H1 (cell line): ENCODE measurements around the gene MOB3B. TPM values are rescaled to one million over a fixed set of nuclear protein-coding genes. Genes with fewer than 3 reads are reported as not detected.

ENCODE experiments used
- CTCF ChIA-PET: fragments of 300-600 bp; sonication (Branson Sonifier 250); formaldehyde crosslinking; loops from one replicate; lab custom pipeline; 2021; ENCODE audit not compliant: partially characterized antibody; lab: Charles Lee
- POLR2A ChIA-PET: fragments of 300-600 bp; sonication (Branson Sonifier 250); formaldehyde crosslinking; loops from one replicate; lab custom pipeline; 2021; ENCODE audit warnings: inconsistent platforms; ENCODE audit not compliant: partially characterized antibody; lab: Charles Lee
- DNase-seq, 2 experiments: peaks; one replicate each; pipeline versions ENCODE4 v3.0.0 to v3.0.0-alpha.2; 2010 to 2022; ENCODE audit warnings: low spot score in 2 of 2, low read depth in 1 of 2, mixed read lengths in 1 of 2
- FAIRE-seq: peaks from 2 replicates; lab custom pipeline; 2011; peaks lifted over from hg19 to GRCh38; lab: Jason Lieb, UNC
- H2AFZ ChIP-seq: 2 replicates; pipeline ENCODE4 v1.8.1; 2012; ENCODE audit warnings: low read length, inconsistent platforms
- H2AK5ac ChIP-seq: 2 replicates; pipeline ENCODE4 v1.6.1; 2013; ENCODE audit warnings: low read depth, low read length
- H2BK120ac ChIP-seq: replicated peaks from 2 replicates; pipeline ENCODE3; 2013; ENCODE audit warnings: low read depth, low read length, inconsistent platforms
- H2BK12ac ChIP-seq: 2 replicates; pipeline ENCODE4 v1.6.1; 2013; ENCODE audit warnings: low read depth, low read length
- H2BK15ac ChIP-seq: 2 replicates; pipeline ENCODE4 v1.6.1; 2013; ENCODE audit warnings: low read length
- H2BK20ac ChIP-seq: 2 replicates; pipeline ENCODE4 v1.6.1; 2013; ENCODE audit warnings: low read length
- H2BK5ac ChIP-seq: 2 replicates; pipeline ENCODE4 v1.6.1; 2013; ENCODE audit warnings: low read depth, low read length
- H3K14ac ChIP-seq: 2 replicates; pipeline ENCODE4 v1.6.1; 2013; ENCODE audit warnings: inconsistent platforms; ENCODE audit not compliant: insufficient read length
- H3K18ac ChIP-seq: 2 replicates; pipeline ENCODE4 v1.6.1; 2013; ENCODE audit warnings: low read length; ENCODE audit errors: extremely low read depth
- H3K23ac ChIP-seq: 2 replicates; pipeline ENCODE4 v1.6.1; 2013; ENCODE audit warnings: inconsistent platforms; ENCODE audit not compliant: insufficient read length
- H3K23me2 ChIP-seq: 2 replicates; pipeline ENCODE4 v1.6.1; 2013; ENCODE audit warnings: low read depth, low read length
- H3K27ac ChIP-seq: 2 replicates; pipeline ENCODE4 v1.6.1; 2011; ENCODE audit warnings: low read depth, low read length, inconsistent platforms
- H3K27me3 ChIP-seq, 4 experiments: replicated peaks in 1 of 4; 1 replicate in 1 of 4; 2 replicates in 3 of 4; pipeline versions ENCODE4 v1.6.1 to v1.8.1; 2011 to 2013; ENCODE audit warnings: low read length in 3 of 4, mild to moderate bottlenecking in 3 of 4, inconsistent platforms in 2 of 4, mixed read lengths in 2 of 4, moderate library complexity in 1 of 4; ENCODE audit not compliant: control insufficient read depth in 3 of 4, insufficient read depth in 3 of 4; ENCODE audit errors: extremely low read depth in 1 of 4
- H3K36me3 ChIP-seq, 4 experiments: 2 replicates each; pipeline versions ENCODE4 v1.6.1 to v1.8.1; 2011 to 2013; ENCODE audit warnings: mild to moderate bottlenecking in 4 of 4, low read length in 3 of 4, moderate library complexity in 2 of 4, control low read depth in 1 of 4, inconsistent platforms in 1 of 4; ENCODE audit not compliant: insufficient read depth in 4 of 4, control insufficient read depth in 2 of 4
- H3K4ac ChIP-seq: replicated peaks from 2 replicates; pipeline ENCODE3; 2013; ENCODE audit warnings: low read length, low read depth, mixed read lengths, inconsistent platforms; ENCODE audit not compliant: insufficient read length
- H3K4me1 ChIP-seq, 4 experiments: replicated peaks in 1 of 4; 1 replicate in 1 of 4; 2 replicates in 3 of 4; pipeline versions ENCODE4 v1.6.1 to v1.8.1; 2011 to 2013; ENCODE audit warnings: low read length in 3 of 4, inconsistent platforms in 2 of 4, mixed read lengths in 1 of 4; ENCODE audit not compliant: insufficient read depth in 4 of 4, control insufficient read depth in 3 of 4
- H3K4me2 ChIP-seq, 2 experiments: 2 replicates each; pipeline versions ENCODE4 v1.6.1 to v1.8.1; 2011 to 2013; ENCODE audit warnings: low read depth in 2 of 2, low read length in 2 of 2, control low read depth in 1 of 2, inconsistent platforms in 1 of 2, mild to moderate bottlenecking in 1 of 2; ENCODE audit not compliant: insufficient read depth in 1 of 2
- H3K4me3 ChIP-seq, 4 experiments: fragments of 200-600, 300-600 bp in 1 of 4; sonication (generic), shearing (Covaris generic), sonication (Bioruptor Twin) in 1 of 4; 2 replicates each; pipeline versions ENCODE4 v1.5.1 to v1.8.1; 2011 to 2016; ENCODE audit warnings: low read length in 4 of 4, low read depth in 3 of 4, control low read depth in 2 of 4, inconsistent platforms in 2 of 4, mild to moderate bottlenecking in 2 of 4, mixed read lengths in 1 of 4, moderate library complexity in 1 of 4; ENCODE audit not compliant: insufficient read depth in 2 of 4; ENCODE audit errors: extremely low read depth in 1 of 4
- H3K56ac ChIP-seq: replicated peaks from 2 replicates; pipeline ENCODE3; 2013; ENCODE audit warnings: low read depth, mild to moderate bottlenecking, mixed read lengths, low read length, inconsistent platforms; ENCODE audit not compliant: insufficient read length
- H3K79me1 ChIP-seq: 2 replicates; pipeline ENCODE4 v1.6.1; 2013; ENCODE audit warnings: low read depth, low read length, control low read depth
- H3K79me2 ChIP-seq, 2 experiments: 2 replicates each; pipeline versions ENCODE4 v1.6.1 to v1.8.1; 2012 to 2013; ENCODE audit warnings: low read length in 2 of 2, mild to moderate bottlenecking in 2 of 2, inconsistent platforms in 1 of 2; ENCODE audit not compliant: insufficient read depth in 2 of 2, control insufficient read depth in 1 of 2
- H3K9ac ChIP-seq, 4 experiments: replicated peaks in 1 of 4; 1 replicate in 1 of 4; 2 replicates in 3 of 4; pipeline versions ENCODE4 v1.6.1 to v1.8.1; 2011 to 2013; ENCODE audit warnings: low read depth in 3 of 4, low read length in 3 of 4, control low read depth in 2 of 4, mild to moderate bottlenecking in 2 of 4, moderate library complexity in 2 of 4, inconsistent platforms in 1 of 4; ENCODE audit errors: extremely low read depth in 1 of 4
- H3K9me3 ChIP-seq, 2 experiments: 2 replicates each; pipeline versions ENCODE4 v1.6.1 to v1.8.1; 2012 to 2013; ENCODE audit warnings: mild to moderate bottlenecking in 2 of 2, moderate library complexity in 2 of 2, control low read depth in 1 of 2, inconsistent platforms in 1 of 2, low read depth in 1 of 2, low read length in 1 of 2, mixed read lengths in 1 of 2; ENCODE audit not compliant: insufficient read depth in 2 of 2
- H4K20me1 ChIP-seq, 2 experiments: replicated peaks in 1 of 2; 2 replicates each; pipeline versions ENCODE3 to v1.8.1; 2011 to 2013; ENCODE audit warnings: inconsistent platforms in 2 of 2, low read length in 2 of 2, mild to moderate bottlenecking in 1 of 2; ENCODE audit not compliant: insufficient read depth in 2 of 2, control insufficient read depth in 1 of 2
- H4K5ac ChIP-seq: 2 replicates; pipeline ENCODE4 v1.6.1; 2013; ENCODE audit warnings: low read length, low read depth, mixed read lengths, inconsistent platforms; ENCODE audit not compliant: insufficient read length
- H4K8ac ChIP-seq: 2 replicates; pipeline ENCODE4 v1.8.0; 2013; ENCODE audit warnings: mild to moderate bottlenecking, moderate library complexity, low read length, inconsistent platforms; ENCODE audit not compliant: insufficient read depth; ENCODE audit errors: extremely low read depth
- H4K91ac ChIP-seq: replicated peaks from 2 replicates; pipeline ENCODE3; 2013; ENCODE audit warnings: low read length, mixed read lengths, inconsistent platforms; ENCODE audit not compliant: insufficient read length
- BCL11A ChIP-seq, 2 experiments: IDR thresholded peaks; one replicate each; pipeline ENCODE4 v1.6.1; 2011; ENCODE audit warnings: low read depth in 2 of 2, low read length in 2 of 2, mild to moderate bottlenecking in 2 of 2
- CEBPB ChIP-seq: IDR thresholded peaks from 2 replicates; pipeline ENCODE4 v1.6.1; 2012; ENCODE audit warnings: low read depth, low read length
- HDAC2 ChIP-seq, 2 experiments: fragments of 300-600 bp in 1 of 2; sonication (generic) in 1 of 2; IDR thresholded peaks; 2 replicates each; pipeline ENCODE4 v1.6.1; 2011 to 2012; ENCODE audit warnings: low read depth in 2 of 2, low read length in 2 of 2, mild to moderate bottlenecking in 2 of 2, moderate library complexity in 2 of 2, borderline replicate concordance in 1 of 2, inconsistent platforms in 1 of 2
- HDAC6 ChIP-seq: IDR thresholded peaks from one replicate; pipeline ENCODE4 v1.7.1; 2012; ENCODE audit warnings: low read depth, mild to moderate bottlenecking, inconsistent platforms, low read length, moderate library complexity
- KDM5A ChIP-seq: fragments of 200-600 bp; IDR thresholded peaks from 2 replicates; pipeline ENCODE4 v1.7.1; 2012; ENCODE audit warnings: mild to moderate bottlenecking, low read length, inconsistent platforms, mixed read lengths
- TEAD4 ChIP-seq: IDR thresholded peaks from 2 replicates; pipeline ENCODE4 v1.6.1; 2012; ENCODE audit warnings: low read depth, low read length, inconsistent platforms, mixed read lengths
- YY1 ChIP-seq: IDR thresholded peaks from 2 replicates; pipeline ENCODE4 v1.6.1; 2011; ENCODE audit warnings: low read depth, mild to moderate bottlenecking, low read length
- WGBS, 2 experiments: shearing (Covaris generic) in 1 of 2; methylation state at CpG; one replicate each; pipeline versions ENCODE4 v1.1.6 to v1.1.7; 2013 to 2015; ENCODE audit warnings: low lambda C conversion rate in 2 of 2, mixed read lengths in 2 of 2, inconsistent platforms in 1 of 2, low coverage in 1 of 2, missing lambda C conversion rate in 1 of 2; ENCODE audit not compliant: insufficient replicate concordance in 2 of 2, insufficient coverage in 1 of 2, insufficient read length in 1 of 2; ENCODE audit errors: extremely low coverage in 1 of 2, missing lambda C conversion rate in 1 of 2; 5-methylcytosine and 5-hydroxymethylcytosine counted together
- polyA plus RNA-seq, 7 experiments: library from polyadenylated mRNA; depleted of rRNA in 3 of 7; stranded (reverse) in 5 of 7; unstranded in 2 of 7; fragments of >200 nt in 5 of 7; fragments of 200-250 nt in 2 of 7; gene quantifications; 1 replicate in 5 of 7; 2 replicates in 1 of 7; 4 replicates in 1 of 7; pipeline versions ENCODE4 v1.2.1 to v1.2.3, GENCODE V29; 2011 to 2013; ENCODE audit warnings: missing spikeins in 2 of 7, mixed read lengths in 2 of 7
- total RNA-seq: library from RNA; stranded (reverse); fragmentation: NEBNext Ultra II Directional; extraction: Animal tissue kit (Norgen Biotek cat#: 25700); gene quantifications from 2 replicates; pipeline ENCODE4 v1.2.1, GENCODE V29; 2021
- TF ChIP-seq, protein P1 (sequence below), 3 experiments: IDR thresholded peaks; 1 replicate in 2 of 3; 2 replicates in 1 of 3; pipeline versions ENCODE4 v1.5.1 to v1.6.1; 2011; ENCODE audit warnings: low read length in 3 of 3, mild to moderate bottlenecking in 3 of 3, inconsistent platforms in 2 of 3, low read depth in 1 of 3, moderate library complexity in 1 of 3; ENCODE audit not compliant: insufficient read depth in 1 of 3; ENCODE audit errors: control extremely low read depth in 1 of 3

The MOB3B gene
- total and polyA plus RNA-seq, 2 of the 8 experiments (the other 6 are each of a cell fraction or from before 2014, with no cell fraction given) = 12.7 to 16.1 TPM

GRCh38 chr9:27333241-27334052, 196.2 kb downstream of the MOB3B start:
- H3K23ac ChIP-seq = no peak overlapping the region
- H3K36me3 ChIP-seq = no peaks in the 10 kb centered on the region
- no peak overlapping the region for H4K91ac ChIP-seq
- no peak overlapping the region for H2AK5ac ChIP-seq
- H3K4me3 ChIP-seq = peak overlapping the region in 1 of 4 experiments; percentile 20; a peak in 1 of 8 replicates
- H3K18ac ChIP-seq = no peak overlapping the region
- no peak overlapping the region for H3K27ac ChIP-seq
- H3K4me2 ChIP-seq = peak overlapping the region in 1 of 2 experiments; percentile 25; a peak in 1 of 4 replicates
- H3K56ac ChIP-seq = no peak overlapping the region
- H4K20me1 ChIP-seq = no peaks in the 10 kb centered on the region
- no peak overlapping the region for H2BK12ac ChIP-seq
- WGBS, 2 experiments = 11% methylated on average over 7 of the region's 7 CpGs; no CpG with 5 or more reads in 1 of the 2 experiments
- H3K23me2 ChIP-seq = no peaks in the 10 kb centered on the region
- H3K14ac ChIP-seq = no peak overlapping the region
- H2AFZ ChIP-seq = no peak overlapping the region
- no peak overlapping the region for H2BK20ac ChIP-seq
- no peak overlapping the region for H3K9ac ChIP-seq
- POLR2A ChIA-PET = interaction anchor here (0.7 to 1.3 kb wide), 5 partner anchors 165 to 204 kb away, joined by 3 to 6 read pairs (median 3); partner anchors contain the start of gene MOB3B
- H3K9me3 ChIP-seq = no peaks in the 10 kb centered on the region
- CTCF ChIA-PET = interaction anchor here (0.6 to 6.4 kb wide), 32 partner anchors 10 to 276 kb away, joined by 3 to 63 read pairs (median 4); partner anchors contain the start of gene MOB3B
- no peak overlapping the region for H3K4ac ChIP-seq
- peaks cover 0 to 9% (median 5%) of the 10 kb centered on the region in 4 experiments; a peak in 5 of 7 replicates for H3K4me1 ChIP-seq
- H3K27me3 ChIP-seq = no peaks in the 10 kb centered on the region
- no peak overlapping the region for H2BK15ac ChIP-seq
- H2BK120ac ChIP-seq = no peak overlapping the region
- H4K8ac ChIP-seq = no peak overlapping the region
- H3K79me1 ChIP-seq = no peaks in the 10 kb centered on the region
- peak; percentile 82 to 84 for DNase-seq
- no peak overlapping the region for H2BK5ac ChIP-seq
- FAIRE-seq = peak; percentile 99
- no peak overlapping the region for H4K5ac ChIP-seq
- no peaks in the 10 kb centered on the region for H3K79me2 ChIP-seq
- TF ChIP-seq BCL11A (IDR thresholded peaks at IDR 0.05; ENCODE audit: low read depth in 2 of 2, low read length in 2 of 2) (no peak), YY1 (peak; percentile 69), HDAC6 (no peak), HDAC2 (IDR thresholded peaks at IDR 0.05; ENCODE audit: borderline replicate concordance in 1 of 2, low read depth in 2 of 2, low read length in 2 of 2) (peak in 1 of 2 experiments; percentile 41; a peak in 1 of 4 replicates), CEBPB (peak; percentile 54), KDM5A (no peak), TEAD4 (peak; percentile 83)
- TF ChIP-seq, protein P1, sequence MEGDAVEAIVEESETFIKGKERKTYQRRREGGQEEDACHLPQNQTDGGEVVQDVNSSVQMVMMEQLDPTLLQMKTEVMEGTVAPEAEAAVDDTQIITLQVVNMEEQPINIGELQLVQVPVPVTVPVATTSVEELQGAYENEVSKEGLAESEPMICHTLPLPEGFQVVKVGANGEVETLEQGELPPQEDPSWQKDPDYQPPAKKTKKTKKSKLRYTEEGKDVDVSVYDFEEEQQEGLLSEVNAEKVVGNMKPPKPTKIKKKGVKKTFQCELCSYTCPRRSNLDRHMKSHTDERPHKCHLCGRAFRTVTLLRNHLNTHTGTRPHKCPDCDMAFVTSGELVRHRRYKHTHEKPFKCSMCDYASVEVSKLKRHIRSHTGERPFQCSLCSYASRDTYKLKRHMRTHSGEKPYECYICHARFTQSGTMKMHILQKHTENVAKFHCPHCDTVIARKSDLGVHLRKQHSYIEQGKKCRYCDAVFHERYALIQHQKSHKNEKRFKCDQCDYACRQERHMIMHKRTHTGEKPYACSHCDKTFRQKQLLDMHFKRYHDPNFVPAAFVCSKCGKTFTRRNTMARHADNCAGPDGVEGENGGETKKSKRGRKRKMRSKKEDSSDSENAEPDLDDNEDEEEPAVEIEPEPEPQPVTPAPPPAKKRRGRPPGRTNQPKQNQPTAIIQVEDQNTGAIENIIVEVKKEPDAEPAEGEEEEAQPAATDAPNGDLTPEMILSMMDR (IDR thresholded peaks at IDR 0.05; ENCODE audit: control extremely low read depth in 1 of 3, insufficient read depth in 1 of 3, low read depth in 1 of 3, low read length in 3 of 3) = peak in 2 of 3 experiments; percentile 71 to 77; a peak in 3 of 4 replicates
